ENCODE results near the gene EPB41.
"Not testable (repeated sequence)": the region's sequence is repeated elsewhere in the genome, so short reads cannot be mapped to it uniquely, and the experiment has no call there.

Gene EPB41

GRCh38 chr1:29052941-29053340, 138.6 kb downstream of the EPB41 start:
- DNase-seq (ENCODE audit: low read depth): no peak

- no peak for DNase-seq (ENCODE audit: low read depth)
Measured at GRCh38 chr1:29055160-29055559, 140.8 kb downstream of the EPB41 start.

- DNase-seq (ENCODE audit: low read depth): no peak
Measured at GRCh38 chr1:29056256-29056655, 141.9 kb downstream of the EPB41 start.

- DNase-seq (ENCODE audit: low read depth): no peak
Measured at GRCh38 chr1:29057700-29058099, 143.3 kb downstream of the EPB41 start.

- DNase-seq (ENCODE audit: low read depth): no peak
Measured at GRCh38 chr1:29062157-29062942, 148.0 kb downstream of the EPB41 start.

- DNase-seq (ENCODE audit: low read depth): no peak
Measured at GRCh38 chr1:29064064-29064463, 149.7 kb downstream of the EPB41 start.

- DNase-seq (ENCODE audit: low read depth): no peak
Measured at GRCh38 chr1:29077155-29077554, 162.8 kb downstream of the EPB41 start.

GRCh38 chr1:29079916-29080629, 165.7 kb downstream of the EPB41 start:
- not testable (repeated sequence) for DNase-seq (ENCODE audit: low read depth)

- no peak for DNase-seq (ENCODE audit: low read depth)
Measured at GRCh38 chr1:29081201-29081600, 166.8 kb downstream of the EPB41 start.

- DNase-seq (ENCODE audit: low read depth): no peak
Measured at GRCh38 chr1:29082519-29082918, 168.2 kb downstream of the EPB41 start.

GRCh38 chr1:29083317-29084195, 169.2 kb downstream of the EPB41 start:
- no peak for DNase-seq (ENCODE audit: low read depth)

- no peak for DNase-seq (ENCODE audit: low read depth)
Measured at GRCh38 chr1:29084196-29084521, 169.8 kb downstream of the EPB41 start.

GRCh38 chr1:29090937-29091618, 176.7 kb downstream of the EPB41 start:
- no peak for DNase-seq (ENCODE audit: low read depth)

GRCh38 chr1:29092704-29093103, 178.3 kb downstream of the EPB41 start:
- not testable (repeated sequence) for DNase-seq (ENCODE audit: low read depth)

GRCh38 chr1:29094433-29094832, 180.1 kb downstream of the EPB41 start:
- DNase-seq (ENCODE audit: low read depth): no peak

- no peak for DNase-seq (ENCODE audit: low read depth)
Measured at GRCh38 chr1:29094954-29095353, 180.6 kb downstream of the EPB41 start.

GRCh38 chr1:29096231-29096886, 182.0 kb downstream of the EPB41 start:
- DNase-seq (ENCODE audit: low read depth): no peak

GRCh38 chr1:29099286-29099685, 184.9 kb downstream of the EPB41 start:
- DNase-seq (ENCODE audit: low read depth): no peak

- no peak for DNase-seq (ENCODE audit: low read depth)
Measured at GRCh38 chr1:29100487-29100886, 186.1 kb downstream of the EPB41 start.

- no peak for DNase-seq (ENCODE audit: low read depth)
Measured at GRCh38 chr1:29105822-29106221, 191.5 kb downstream of the EPB41 start.

- not testable (repeated sequence) for DNase-seq (ENCODE audit: low read depth)
Measured at GRCh38 chr1:29108041-29108440, 193.7 kb downstream of the EPB41 start.

Data from non-pigmented ciliary epithelial cell (primary cell).